GM21576 (cell line): ENCODE measurements around the gene TRIP11.

Source experiments
- ATAC-seq: cut with Tn5 transposase; IDR thresholded peaks from one replicate; pipeline ENCODE4 v1.9.1; 2021; ENCODE audit warnings: mild to moderate bottlenecking, moderate library complexity; ENCODE audit not compliant: unreplicated experiment

The TRIP11 gene

GRCh38 chr14:91926131-91926890 lies 113.5 kb downstream of the TRIP11 start:
- no peak for ATAC-seq

GRCh38 chr14:91925727-91926121 lies 114.1 kb downstream of the TRIP11 start:
- ATAC-seq = no peak

DNA sequence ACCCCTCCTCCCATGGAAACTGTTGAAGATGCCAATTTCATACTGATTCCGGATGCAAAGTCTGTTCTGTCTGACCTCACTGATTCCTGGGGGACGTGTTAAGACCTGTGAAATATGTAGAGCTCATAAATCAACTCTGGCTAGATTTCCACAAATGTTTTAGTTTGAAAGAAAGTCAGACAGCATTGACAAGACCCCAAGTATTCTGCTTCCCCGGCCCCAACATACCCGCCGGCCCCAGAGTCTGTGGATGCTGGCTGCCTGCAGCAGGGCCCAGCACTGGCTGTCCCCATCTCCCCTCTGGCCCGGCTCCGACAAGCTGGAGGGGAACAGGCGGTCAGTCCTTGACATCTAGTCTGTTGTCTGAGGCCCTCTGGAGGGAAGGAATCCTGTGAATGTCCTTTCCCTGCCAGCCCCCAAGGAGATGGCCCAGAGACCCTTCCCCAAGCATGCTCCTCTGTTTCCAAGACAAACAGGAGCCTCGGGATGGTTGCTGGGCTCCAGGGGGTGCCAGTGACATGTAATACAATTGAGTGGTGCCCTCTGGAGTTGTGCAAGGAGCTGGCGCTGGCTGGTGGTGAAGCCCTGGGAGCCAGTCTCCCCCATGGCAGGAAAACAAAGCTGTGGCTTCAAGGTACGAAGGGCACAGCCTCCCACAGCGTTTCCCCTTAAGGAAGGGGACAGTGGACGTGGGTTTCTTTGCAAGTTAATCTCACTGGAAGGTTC lies 114.7 kb downstream of the TRIP11 start:
- no peak for ATAC-seq

- no peak for ATAC-seq
These were observed 119.3 kb downstream of the TRIP11 start for GRCh38 chr14:91920526-91920925.

DNA sequence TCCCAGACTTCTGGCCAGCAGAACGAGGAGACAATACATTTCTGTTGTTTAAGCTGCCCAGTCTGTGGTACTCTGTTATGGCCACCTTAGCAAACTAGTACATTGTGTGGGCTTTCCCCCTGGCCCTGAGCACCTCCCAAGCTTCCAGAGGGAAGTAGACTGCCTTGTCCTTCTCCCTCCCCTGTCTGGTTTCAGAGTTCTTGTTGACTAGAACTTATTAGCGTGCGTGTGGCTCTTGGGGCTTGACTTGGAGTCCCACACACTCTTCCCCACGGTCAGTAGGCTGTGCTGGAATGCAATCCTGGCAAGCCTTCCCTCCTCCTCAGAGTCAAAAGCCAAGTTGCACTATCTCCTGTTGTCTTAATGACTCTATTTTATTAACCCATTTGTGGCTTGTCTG lies 120.0 kb downstream of the TRIP11 start:
- no peak for ATAC-seq

DNA sequence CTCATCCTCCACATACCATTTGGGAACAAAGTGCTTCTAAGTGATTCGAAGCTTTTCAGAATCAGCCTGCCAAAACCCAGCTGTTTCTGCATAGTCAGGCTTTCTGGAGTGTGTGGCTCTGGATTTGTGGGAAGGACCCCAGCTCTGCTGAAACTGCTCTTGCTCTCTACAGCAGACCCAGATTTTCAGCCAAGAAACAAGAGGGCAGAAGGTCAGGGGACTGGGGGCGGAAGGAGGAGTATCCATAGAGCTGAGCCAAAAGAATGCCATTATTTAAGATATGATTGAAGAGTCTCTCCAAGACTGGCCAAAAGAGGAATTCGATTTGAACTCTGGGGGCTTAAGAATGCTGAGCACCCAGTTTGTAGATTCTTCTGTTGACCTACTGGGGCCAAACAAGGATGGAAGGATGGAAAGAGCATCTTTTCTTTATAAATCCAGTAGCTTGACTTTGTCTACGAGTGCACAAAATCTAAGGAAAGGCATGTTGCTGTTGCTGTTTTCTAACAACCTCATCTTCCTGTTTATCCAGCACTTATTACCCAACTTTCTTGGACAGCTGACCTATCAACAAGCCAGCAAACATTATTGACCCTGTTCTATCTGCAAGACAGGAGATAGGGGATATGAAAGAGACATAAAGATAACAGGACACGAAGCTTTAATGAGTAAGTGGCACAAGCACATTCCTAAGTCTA lies 121.5 kb downstream of the TRIP11 start:
- no peak for ATAC-seq
